ENCODE data around the gene NT5M. TPM values are rescaled to one million over a fixed set of nuclear protein-coding genes. Genes with fewer than 3 reads are reported as not detected.

The NT5M gene
- total and polyA plus RNA-seq, 9 of the 15 experiments (the other 6 are each of a cell fraction or from before 2014, with no cell fraction given): 0.24 to 10.1 (median 3.4) TPM

GRCh38 chr17:17279316-17279715 lies 23.9 kb upstream of the NT5M start (continued):
- TF ChIP-seq IFI16 (CRISPR knock-in tag; IDR thresholded peaks at IDR 0.05) (no peak), ZNF583 (CRISPR knock-in tag; IDR thresholded peaks at IDR 0.05) (no peak), RNF2 (IDR thresholded peaks at IDR 0.05) (no peak), RFX1 (IDR thresholded peaks at IDR 0.05) (no peak)

- no peaks in the 10 kb centered on the region for H3K9me3 ChIP-seq (replicated peaks; ENCODE audit: control insufficient read depth, insufficient read depth, low read depth, low read length)
- ATAC-seq (peak; percentile 96), DNase-seq (ENCODE audit: extremely low read depth in 1 of 4, low spot score in 3 of 4) (peak; percentile 92 to 97 (median 94)), FAIRE-seq (peak; percentile 93)
- H3K9me1 ChIP-seq (ENCODE audit: control insufficient read depth, insufficient read depth, low read length): no peaks in the 10 kb centered on the region
- H3K27ac ChIP-seq (ENCODE audit: extremely low read depth, low read depth, low read length): peak within 1 kb of the TSS; percentile 98
- H3K9ac ChIP-seq (ENCODE audit: insufficient read depth in 1 of 2, low read depth in 2 of 2, low read length in 2 of 2): peak within 1 kb of the TSS; percentile 99
- POLR2A ChIA-PET: interaction anchor here (0.7 to 1.8 kb wide), 9 partner anchors 10 to 414 kb away, joined by 3 to 10 read pairs (median 3); no protein-coding TSS in a partner anchor
- peaks cover 20 to 22% of the 10 kb centered on the region in 2 experiments; a peak in 4 of 5 replicates for H3K4me1 ChIP-seq (replicated peaks in 1 of 2; ENCODE audit: control insufficient read depth in 2 of 2, insufficient read depth in 2 of 2, low read length in 2 of 2)
- intact Hi-C loops (cut with micrococcal nuclease): loop anchor here (2.0 kb wide), 1 partner anchor 74 kb away; the partner anchor contains the start of gene PLD6
- no peaks in the 10 kb centered on the region for H3K27me3 ChIP-seq (ENCODE audit: control insufficient read depth in 2 of 2, insufficient read depth in 2 of 2, low read length in 2 of 2)
- H3K4me3 ChIP-seq: peak within 1 kb of the TSS; percentile 95
- 1% methylated on average over 49 of the region's 80 CpGs for WGBS (ENCODE audit: insufficient coverage, low coverage, missing lambda C conversion rate)
- peaks cover 7% of the 10 kb centered on the region; the same call in 1 of the 2 replicates for H4K20me1 ChIP-seq (replicated peaks; ENCODE audit: control insufficient read depth, insufficient read depth, low read length)
- peaks cover 32% of the 10 kb centered on the region; the same call in 2 of the 3 replicates for H3K36me3 ChIP-seq (ENCODE audit: control insufficient read depth, insufficient read depth, low read length)
- BruUV-seq (replicated peaks): no TSS peak
- in situ Hi-C loops (cut with MboI): no loop called here
- CTCF ChIA-PET (ENCODE audit: low intra/inter-chr PET ratio): no interaction called here
- peak within 1 kb of the TSS; percentile 90 for H2AFZ ChIP-seq (ENCODE audit: low read depth, low read length)
- H3K4me2 ChIP-seq (ENCODE audit: insufficient read depth, low read length): peak within 1 kb of the TSS; percentile 90
- peaks cover 54% of the 10 kb centered on the region for H3K79me2 ChIP-seq (ENCODE audit: control insufficient read depth, insufficient read depth, low read length)
- TF ChIP-seq L3MBTL2 (IDR thresholded peaks at IDR 0.05) (peak; percentile 84), ZBTB12 (CRISPR knock-in tag; IDR thresholded peaks at IDR 0.05) (peak; percentile 57), LCOR (CRISPR knock-in tag; IDR thresholded peaks at IDR 0.05) (0 out of 2 replicates have a peak, but pooled peaks have one; percentile 52), ZBTB40 (IDR thresholded peaks at IDR 0.05) (peak; percentile 84), ZBTB40 (CRISPR knock-in tag; IDR thresholded peaks at IDR 0.05) (no peak), RFX1 (IDR thresholded peaks at IDR 0.05) (peak; percentile 99)
Observed at GRCh38 chr17:17280613-17281549, 22.3 kb upstream of the NT5M start, which contains the start of gene COPS3. Gene COPS3 (minus strand): TSS chr17:17281246. CDS start chr17:17281186, 60 bp downstream.

Data from K562 (cell line).